Measurements from ENCODE around the gene IFT43.

IFT43 gene

DNA sequence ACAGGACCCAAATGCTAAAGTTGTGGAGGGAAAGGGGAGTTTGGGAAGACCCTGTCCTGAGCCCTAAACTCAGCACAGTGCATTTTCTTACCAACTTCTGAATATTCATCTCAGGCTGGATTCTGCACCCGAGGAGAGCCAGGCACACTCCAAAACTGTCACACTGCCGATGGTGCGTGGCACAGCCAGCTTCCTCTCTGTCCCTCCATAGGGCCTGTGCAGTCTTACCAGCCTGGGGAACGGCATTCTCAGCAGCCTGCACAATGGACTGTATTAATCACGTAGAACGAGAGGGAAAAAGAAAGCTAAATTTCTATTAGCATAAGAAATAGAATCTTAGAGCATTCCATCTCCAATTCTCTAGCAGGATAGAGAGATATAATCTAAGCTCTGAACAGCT, 94.9 kb downstream of the IFT43 start:
- no peak for DNase-seq (ENCODE audit: low read depth)

DNA sequence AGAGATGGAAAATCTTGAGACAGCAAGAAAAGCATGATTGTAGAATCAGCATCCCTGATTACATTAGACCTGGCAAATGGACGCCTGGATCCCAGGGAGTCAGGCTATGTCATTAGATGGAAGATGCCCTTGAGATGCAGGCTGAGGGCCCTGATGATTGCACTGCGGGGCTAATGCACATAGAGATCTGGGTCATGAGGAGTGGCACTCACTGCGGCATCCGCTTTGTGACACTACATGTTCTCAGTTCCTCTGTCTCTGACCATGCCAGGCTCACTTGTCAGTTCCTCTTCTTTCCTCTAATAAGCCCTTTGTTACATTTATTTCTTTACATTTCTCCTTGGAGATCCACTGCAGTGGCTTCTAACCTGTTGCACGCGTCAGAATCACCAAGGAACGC, 96.1 kb downstream of the IFT43 start:
- DNase-seq (ENCODE audit: low read depth), result no peak

DNA sequence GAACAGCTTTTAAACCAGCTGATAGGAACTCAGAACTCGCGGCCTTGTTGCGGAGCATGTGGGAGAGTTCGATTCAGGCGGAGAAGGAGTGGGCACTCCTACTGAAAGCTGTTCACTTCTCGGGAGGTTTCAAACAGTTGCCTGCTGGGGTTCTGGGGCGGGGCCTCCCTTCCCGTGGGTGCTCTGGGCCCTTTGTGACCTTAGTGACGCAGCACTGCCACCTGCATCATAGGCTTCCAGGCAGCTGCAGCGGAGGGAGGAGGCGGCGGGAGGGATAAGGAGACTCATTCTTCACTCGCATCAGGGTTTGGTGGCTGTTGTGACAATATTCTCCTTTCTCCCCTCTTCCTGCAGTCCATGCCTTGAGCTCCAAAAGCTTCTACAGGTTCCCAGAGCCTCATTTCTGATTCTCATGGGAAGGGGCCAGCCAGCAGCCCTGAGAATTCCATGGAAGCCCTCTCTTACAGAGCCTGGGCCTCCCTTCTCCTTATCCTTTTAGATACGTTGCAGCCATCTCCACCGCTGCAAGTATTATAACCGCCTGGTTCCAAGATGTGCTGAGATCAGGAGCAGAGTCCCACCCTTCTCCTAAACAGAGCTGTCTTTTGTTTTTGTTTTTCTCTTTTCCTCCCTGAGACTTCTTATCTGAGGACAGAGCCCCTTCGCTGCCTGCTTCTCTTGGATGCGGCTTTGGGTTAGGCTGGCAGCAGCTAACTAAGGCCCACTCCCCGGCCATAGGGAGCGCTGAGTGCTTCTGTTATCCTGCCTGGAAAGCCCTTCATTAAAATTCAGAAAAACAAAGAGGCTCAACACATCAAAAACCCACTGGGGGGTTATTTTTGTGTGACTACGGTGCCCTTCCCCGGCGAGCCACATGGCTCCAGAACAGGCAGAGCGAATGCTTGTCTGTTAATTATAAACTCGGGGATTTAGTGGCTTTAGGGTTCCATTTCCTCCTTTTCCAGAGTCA, 98.5 kb downstream of the IFT43 start:
- no peak for DNase-seq (ENCODE audit: low read depth)

DNA sequence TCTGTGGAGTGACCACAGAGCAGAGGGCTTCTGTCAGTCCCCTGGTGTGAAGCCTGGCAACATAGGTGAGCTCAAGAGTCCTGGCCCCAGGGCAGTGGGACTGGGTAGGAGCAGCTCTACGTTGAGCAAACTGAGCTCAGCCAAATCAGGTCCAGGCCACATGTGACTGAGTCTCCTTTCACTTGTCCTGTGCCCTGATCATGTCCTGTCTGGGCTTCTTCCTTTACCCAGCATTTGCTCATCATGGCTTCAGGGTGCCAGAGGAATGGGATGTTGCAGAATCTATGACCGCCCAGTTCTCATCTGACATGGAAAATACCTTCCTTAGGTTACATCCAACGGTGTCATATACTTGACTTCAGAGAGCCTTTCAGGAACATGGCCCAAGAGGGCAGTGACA, 99.8 kb downstream of the IFT43 start:
- DNase-seq (ENCODE audit: low read depth), result no peak

DNA sequence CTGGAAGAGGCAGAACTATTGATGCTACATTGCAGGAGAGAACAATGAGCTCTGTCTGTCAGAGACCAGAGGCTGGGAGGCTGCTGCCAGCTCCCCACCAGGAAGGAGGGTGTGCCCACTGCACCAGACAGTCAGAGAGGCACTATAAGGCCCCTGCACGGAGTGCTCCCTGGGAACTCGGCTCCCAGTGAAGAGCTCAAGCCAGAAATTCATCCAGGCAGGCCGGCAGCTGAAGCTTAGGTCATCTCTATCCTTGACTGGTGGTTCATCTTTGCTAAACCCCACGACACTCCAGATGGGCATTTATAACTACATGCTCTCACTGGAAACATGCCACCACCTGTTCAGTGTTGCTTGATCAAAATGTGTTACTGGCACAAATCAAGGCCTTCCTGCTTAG, 101.1 kb downstream of the IFT43 start:
- DNase-seq (ENCODE audit: low read depth), result no peak

GRCh38 chr14:76088326-76088725, 102.8 kb downstream of the IFT43 start:
- no peak for DNase-seq (ENCODE audit: low read depth)

DNA sequence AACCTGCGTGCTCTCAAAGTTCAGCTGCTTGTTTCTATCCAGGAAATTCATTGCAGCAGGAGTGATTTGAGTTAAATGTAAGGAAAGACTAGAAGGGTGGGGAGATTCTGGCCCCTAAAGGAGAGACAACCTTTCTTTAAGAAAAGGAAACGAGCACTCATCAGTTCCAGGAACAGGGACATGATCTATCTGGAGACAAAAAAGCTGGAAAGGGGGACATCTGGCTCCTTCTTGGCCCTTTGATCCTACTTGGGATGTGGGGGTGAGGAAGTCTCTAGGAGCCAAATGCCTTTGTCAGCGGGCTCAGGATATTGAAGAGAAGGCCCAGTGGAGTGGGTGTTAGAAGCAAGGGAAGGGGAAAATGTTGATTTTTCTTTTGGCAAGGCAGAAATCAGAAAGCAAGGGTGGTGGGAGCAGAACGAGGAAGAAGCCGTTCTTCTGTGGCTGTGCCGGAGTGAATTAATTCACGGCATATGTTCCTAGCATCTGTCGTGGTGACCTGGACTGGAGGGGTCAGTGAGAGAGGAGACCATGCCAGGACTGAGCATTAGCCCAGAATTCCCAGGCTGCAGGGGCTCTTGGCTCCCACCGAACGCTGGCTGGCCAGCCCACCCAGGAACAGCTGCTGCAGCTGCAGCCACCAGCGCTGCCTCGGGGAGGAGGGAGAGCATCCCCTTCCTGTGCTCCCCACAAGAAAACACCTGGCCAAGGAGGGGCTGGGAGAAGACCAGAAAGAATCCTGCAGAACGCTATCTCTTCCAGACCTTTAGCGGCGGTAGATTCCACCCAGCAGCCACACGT, 103.4 kb downstream of the IFT43 start:
- no peak for DNase-seq (ENCODE audit: low read depth)

DNA sequence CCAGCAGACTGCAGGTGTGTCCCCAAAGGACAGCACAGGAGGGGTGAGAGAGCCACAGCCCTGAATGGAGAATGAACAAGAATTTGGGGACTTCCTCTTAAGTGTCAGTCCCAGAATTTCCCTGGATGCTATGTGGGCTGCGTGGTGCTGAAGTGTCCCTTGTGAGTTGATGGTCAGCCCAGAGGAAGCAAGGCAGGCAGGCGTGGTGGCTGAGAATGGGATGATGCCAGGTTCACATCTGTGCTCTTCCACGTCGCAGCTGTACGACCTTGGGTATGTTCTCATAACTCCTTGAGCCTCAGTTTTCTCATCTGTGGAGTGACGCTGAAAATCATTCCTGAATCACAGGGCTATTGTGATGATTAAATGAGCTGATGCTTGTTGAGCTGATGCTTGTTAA, 104.0 kb downstream of the IFT43 start:
- no peak for DNase-seq (ENCODE audit: low read depth)

DNA sequence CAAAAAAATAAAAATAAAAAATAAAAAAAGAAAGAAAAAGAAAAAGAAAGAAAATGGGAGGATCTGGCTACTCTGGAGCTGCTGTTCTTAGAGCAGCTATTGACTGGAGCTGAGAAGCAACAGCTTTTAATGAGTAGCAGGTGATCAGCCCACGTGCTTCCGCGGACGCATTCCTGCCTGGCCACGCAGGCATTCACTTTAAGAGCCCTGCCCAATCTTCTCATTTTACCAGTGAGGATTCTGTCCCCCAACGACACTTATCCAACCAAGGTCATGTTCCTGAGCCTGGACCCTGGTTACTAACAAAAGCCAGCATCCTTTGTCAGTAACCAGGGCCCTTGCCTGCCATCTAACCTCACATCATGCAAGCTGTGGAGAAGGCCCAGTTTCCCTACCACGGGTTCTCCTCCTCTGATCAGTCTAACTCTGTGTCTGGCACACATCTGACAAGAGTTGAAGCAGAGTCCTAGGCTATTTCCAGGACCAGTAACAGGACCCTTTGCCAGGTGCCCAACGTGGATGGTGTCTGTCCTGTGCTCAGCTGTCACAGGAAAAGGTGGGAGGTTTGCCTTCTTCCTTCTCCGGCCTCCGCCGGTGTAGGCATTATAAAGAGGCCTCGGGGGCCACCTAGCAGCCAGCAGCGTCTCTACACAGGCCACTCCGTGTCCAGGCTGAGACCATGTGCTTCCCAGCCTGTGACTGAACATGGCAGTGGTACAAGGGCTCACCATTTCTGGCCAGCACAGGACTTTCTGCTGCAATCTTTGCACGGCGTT, 105.2 kb downstream of the IFT43 start:
- DNase-seq (ENCODE audit: low read depth), result no peak

GRCh38 chr14:76093077-76093476, 107.5 kb downstream of the IFT43 start:
- no peak for DNase-seq (ENCODE audit: low read depth)

DNA sequence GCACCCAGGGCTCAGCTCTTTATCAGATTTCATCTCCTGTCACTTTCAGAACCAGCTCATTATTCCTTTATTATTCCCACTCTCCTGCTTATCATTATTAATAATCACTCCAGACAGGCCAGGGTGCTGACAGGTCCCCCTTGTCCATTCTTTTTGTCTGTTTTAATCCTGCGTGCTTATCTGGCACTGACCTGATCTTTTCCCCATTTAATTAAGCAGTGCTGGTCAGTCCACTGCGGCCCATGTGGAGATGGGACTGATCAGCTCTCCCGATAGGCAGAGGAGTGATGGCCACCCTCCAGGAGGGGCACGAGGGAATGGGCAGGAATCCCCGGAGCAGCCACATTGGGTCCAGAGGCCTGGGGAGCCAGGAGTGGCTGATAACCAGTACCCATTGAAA, 110.7 kb downstream of the IFT43 start:
- no peak for DNase-seq (ENCODE audit: low read depth)

- DNase-seq (ENCODE audit: low read depth), result no peak
Measured at GRCh38 chr14:76097547-76097946, 112.0 kb downstream of the IFT43 start.

DNA sequence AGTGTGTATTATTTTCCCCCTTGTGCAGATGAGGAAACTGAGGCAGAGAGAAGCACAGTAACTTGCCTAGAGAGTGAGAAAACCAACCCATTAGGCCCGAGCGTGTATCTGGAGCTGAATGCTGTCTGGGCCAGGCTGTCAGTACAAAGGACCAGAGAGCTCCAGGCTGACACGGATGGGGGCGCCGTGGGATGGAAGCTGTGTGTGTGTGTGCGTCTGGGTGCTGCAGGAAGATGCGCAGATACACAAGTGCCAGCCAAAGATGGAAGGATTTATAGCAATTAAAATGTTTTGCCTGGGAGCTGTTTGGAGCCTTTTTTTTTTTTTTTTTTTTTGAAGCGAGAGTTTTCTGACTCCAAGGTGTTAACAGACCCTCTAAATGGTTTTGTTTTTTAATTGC, 112.5 kb downstream of the IFT43 start:
- no peak for DNase-seq (ENCODE audit: low read depth)

DNA sequence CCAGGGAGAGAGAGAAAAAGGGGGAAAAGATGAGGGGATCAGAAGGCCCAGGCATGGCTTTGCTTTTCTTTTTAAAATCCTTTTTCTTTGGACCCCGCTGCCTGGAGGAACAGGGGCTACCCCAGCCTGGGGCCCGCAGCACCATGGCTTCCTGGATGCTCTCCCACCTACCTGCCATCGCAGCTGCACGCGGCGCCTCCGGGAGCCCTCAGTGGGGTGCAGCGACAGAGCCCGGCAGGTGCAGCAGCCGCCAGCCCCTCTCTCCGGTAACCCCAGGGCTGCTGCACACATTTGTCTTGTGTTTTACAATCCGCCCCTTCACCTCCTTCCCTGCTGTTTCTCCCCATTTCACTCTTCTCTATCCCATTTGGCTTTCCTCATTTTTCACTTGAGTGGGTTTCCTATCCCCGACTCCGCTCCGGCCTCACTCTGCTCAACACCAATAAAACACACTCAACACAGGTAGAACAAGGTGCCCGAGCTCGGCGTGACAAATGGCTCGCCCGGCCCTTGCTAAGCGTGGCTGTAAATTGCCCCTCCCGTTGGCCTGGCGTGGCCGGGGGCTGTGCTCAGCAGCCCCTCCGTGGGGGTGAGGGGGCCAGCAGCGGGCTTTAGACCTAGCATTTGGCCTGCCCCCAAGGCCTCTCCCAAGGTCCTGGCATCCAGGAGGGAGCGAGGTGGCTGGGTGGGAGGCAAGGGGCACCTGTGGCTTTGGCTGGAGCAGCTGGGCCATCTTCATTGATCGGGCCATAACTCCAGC, 113.5 kb downstream of the IFT43 start:
- no peak for DNase-seq (ENCODE audit: low read depth)

- no peak for DNase-seq (ENCODE audit: low read depth)
Measured at GRCh38 chr14:76100236-76100635, 114.7 kb downstream of the IFT43 start.

- no peak for DNase-seq (ENCODE audit: low read depth)
Measured at GRCh38 chr14:76101391-76102379, 116.1 kb downstream of the IFT43 start.

GRCh38 chr14:76104802-76105355, 119.3 kb downstream of the IFT43 start:
- no peak for DNase-seq (ENCODE audit: low read depth)

DNA sequence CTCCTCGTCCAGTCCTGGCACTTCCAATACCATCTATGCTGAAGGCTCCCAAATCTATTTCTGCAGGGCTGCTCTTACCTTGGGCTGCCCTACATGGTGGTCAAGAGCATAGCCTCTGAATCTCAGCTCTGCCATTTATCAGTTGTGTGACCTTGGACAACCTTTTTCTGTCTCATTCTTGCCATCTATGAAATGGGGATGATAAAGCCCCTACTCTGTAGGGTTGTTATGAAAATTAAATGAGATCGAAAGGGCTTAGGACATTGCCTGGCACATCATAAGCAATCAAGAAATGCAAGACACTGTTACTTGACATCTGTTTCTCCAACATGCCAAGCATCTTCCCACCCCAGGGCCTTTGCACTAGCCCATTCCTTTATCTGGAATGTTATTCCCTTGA, 120.6 kb downstream of the IFT43 start:
- no peak for DNase-seq (ENCODE audit: low read depth)

- no peak for DNase-seq (ENCODE audit: low read depth)
Measured at GRCh38 chr14:76109087-76109880, 123.7 kb downstream of the IFT43 start.
